Glomerular endothelial cell (primary cell): ENCODE results near the gene GNL2. TPM values are rescaled to one million over a fixed set of nuclear protein-coding genes. Genes with fewer than 3 reads are reported as not detected.

Experiments
- DNase-seq: peaks from one replicate; pipeline ENCODE4 v3.0.0-alpha.2; 2011; ENCODE audit warnings: low read depth, low spot score; ENCODE audit errors: extremely low read depth
- total RNA-seq: library from RNA; depleted of rRNA; stranded (reverse); fragments of >200 nt; gene quantifications from 2 replicates; pipeline ENCODE4 v1.2.3, GENCODE V29; 2015

Gene GNL2
- total RNA-seq, 1 donor from 2014 or later, result 55.2 TPM

DNA sequence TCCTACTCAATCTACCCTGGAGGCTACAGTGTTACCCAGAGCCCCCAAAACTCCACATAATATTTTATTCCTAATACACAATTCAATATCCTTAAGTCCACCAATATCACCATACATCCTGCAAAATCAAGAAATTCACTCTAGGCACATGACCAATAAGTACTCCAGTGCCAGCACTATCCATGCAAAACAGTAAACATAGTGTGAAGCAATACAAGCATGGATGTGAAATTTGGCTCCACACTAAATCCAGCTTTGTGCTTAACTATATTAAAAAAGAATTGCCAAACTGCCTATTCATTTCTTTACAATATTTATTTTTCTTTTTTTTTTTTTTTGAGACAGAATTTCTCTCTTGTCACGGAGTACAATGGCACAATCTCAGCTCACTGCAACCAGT lies 78.2 kb downstream of the GNL2 start:
- DNase-seq, result no peak

Other genes with a start within 250 kb of the GNL2 start
- 7.2 and 23.0 TPM in 2 replicates for gene ZC3H12A, start 121.4 kb downstream of the GNL2 start, total RNA-seq
- gene MEAF6, start 81.2 kb downstream of the GNL2 start, total RNA-seq, result 76.0 and 83.4 TPM in 2 replicates
- gene SNIP1, start 41.6 kb downstream of the GNL2 start, total RNA-seq, result 6.7 and 25.6 TPM in 2 replicates
- 3.8 and 4.7 TPM in 2 replicates for gene DNALI1, start 39.0 kb downstream of the GNL2 start, total RNA-seq
- gene RSPO1, start 39.0 kb upstream of the GNL2 start, total RNA-seq, result not detected in 2 replicates
- 4.2 and 12.0 TPM in 2 replicates for gene CDCA8, start 96.6 kb upstream of the GNL2 start, total RNA-seq
- gene EPHA10, start 169.2 kb upstream of the GNL2 start, total RNA-seq, result 0.47 TPM in 1 of 2 replicates, not detected in the other
- 1.1 and 2.2 TPM in 2 replicates for gene MANEAL, start 197.9 kb upstream of the GNL2 start, total RNA-seq
- 74.4 and 113 TPM in 2 replicates for gene C1orf122, start 211.9 kb upstream of the GNL2 start, total RNA-seq
- gene YRDC, start 212.3 kb upstream of the GNL2 start, total RNA-seq, result 19.6 and 22.1 TPM in 2 replicates